GM21528 (cell line): ENCODE data around the gene TENM3.
"Not testable (repeated sequence)": the region's sequence is repeated elsewhere in the genome, so short reads cannot be mapped to it uniquely, and the experiment has no call there.

Experiments used
- ATAC-seq: cut with Tn5 transposase; IDR thresholded peaks from one replicate; pipeline ENCODE4 v1.9.1; 2021; ENCODE audit warnings: mild to moderate bottlenecking, moderate library complexity; ENCODE audit not compliant: unreplicated experiment, low FRiP score

The TENM3 gene

DNA sequence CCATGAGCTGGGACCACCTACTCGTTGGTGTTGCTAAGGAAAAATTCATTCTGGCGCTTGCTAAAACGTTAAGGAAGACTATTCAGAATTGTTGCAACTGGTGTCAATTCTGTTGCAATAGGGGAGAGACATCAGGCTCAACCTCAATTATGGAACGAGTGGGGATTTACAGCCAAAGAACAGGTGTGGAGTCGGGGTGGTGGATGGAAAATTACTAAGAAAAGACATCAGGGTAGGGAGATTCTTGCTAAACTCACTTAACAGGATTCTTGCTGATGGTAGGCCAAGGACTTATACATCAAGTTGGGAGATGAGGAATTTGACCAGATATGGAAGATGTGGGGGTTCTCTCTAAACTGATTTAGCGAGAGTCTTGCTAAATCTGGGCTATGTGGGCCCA lies 139.7 kb downstream of the TENM3 start:
- ATAC-seq = no peak

DNA sequence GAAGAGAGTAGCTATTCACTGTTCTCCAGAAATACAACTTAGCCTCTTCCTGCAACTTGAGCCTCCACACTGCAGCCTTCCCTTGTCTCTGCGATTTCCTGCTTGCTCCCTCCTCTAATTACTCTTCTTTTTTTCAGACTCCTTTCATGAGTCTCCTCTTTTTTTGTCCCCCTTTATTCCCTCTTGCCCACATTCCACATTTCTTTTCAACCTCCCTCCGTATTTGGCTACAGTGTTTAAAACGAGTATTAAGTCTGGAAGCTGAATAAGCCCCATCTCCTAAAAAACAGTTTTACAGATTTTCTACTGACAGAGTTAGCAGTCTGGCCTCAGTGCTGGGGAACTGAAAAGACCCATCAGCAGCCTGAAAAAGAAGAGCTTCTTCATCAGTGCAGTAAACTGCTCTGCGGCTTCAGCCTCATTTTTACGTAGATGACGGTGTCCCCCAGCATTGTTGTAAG lies 141.5 kb downstream of the TENM3 start:
- no peak for ATAC-seq

DNA sequence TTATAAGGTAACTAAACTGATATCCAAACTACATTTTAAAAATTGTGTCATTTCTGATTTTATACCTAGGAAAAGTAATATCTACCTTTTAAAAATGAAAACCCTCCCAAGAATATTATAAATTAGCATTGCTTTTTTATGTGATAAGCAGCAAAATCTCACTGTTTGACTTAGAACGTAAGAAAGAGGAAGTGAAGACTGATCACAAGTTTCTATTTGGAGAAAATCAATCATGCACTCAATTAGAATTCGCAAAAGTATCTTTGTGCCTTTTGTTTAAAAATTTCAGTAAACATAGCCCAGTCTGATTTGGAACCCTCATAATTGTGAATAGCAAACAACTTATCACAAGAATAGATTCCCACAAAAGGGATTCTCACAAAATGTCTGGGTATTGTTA lies 142.7 kb downstream of the TENM3 start:
- ATAC-seq = no peak

DNA sequence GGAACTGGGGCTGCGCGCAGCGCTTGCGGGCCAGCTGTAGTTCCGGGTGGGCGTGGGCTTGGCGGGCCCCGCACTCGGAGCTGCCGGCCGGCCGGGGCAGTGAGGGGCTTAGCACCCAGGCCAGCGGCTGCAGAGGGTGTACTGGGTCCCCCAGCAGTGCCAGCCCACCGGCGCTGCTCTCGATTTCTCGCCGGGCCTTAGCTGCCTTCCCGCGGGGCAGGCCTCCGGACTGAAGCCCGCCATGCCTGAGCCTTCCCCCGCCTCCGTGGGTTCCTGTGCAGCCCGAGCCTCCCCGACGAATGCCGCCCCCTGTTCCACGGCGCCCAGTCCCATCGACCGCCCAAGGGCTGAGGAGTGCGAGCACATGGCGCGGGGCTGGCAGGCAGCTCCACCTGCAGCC lies 143.4 kb downstream of the TENM3 start:
- not testable (repeated sequence) for ATAC-seq

DNA sequence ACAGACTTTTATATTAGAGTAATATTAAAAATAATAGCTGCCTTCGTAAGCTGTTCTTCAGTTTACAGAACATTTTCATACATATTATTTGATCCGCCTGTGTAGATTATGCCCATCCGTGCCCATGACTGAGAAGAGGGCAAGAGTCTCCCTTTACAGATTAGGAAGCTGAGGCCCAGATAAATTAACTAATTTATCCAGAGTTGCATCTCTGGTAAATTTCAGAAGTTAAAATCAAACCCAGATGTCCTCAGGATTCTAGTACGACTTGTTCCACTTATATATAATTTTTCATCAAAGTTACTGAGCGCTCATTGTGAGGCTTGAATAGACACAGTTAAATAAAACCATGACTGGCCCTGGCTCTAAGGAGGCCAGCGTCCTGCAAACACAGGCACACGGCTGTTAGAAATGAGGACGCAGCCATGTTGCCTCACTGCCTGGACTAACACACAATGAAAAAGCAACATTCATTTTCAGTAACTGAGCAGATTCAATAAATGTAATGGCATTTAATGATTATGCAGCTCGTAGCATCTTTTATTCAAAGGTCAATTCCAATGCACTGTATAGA lies 148.0 kb downstream of the TENM3 start:
- no peak for ATAC-seq

DNA sequence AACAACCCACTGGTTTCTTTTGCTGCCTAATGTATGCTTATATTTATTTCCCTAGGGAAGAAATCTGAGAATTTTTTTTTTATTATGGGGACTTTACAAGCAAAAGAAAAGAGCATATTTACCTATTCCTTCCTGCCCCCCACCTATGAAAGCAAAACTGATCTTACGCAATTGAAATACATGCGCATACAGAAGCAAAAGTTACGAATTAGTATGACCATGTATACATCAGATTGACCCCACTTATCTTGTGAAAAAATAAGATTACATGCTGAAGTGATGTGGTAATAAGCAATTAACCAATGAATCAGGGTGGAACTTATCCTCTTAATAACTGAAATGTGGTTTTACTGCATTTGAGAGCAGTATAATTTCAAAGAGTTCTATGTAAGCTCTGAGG lies 151.0 kb downstream of the TENM3 start:
- ATAC-seq = no peak

DNA sequence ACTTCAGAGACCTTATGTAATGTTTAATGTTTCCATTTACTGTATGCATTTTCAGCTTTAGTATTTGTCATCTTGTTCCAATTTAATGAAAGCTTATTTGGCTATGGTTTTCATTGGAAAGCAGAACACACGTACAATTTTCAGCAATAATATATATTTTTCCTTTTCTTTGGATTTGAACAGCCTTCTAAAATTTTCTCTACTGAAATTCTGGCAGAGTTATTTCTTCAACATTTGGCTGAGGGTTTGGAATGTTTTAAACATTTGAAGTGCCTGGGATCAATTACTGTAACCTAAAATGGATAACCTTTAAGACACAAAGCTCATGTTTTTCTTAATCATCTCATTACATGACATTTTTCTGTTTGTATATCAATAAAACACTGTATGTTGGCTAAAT lies 156.9 kb downstream of the TENM3 start:
- no peak for ATAC-seq

DNA sequence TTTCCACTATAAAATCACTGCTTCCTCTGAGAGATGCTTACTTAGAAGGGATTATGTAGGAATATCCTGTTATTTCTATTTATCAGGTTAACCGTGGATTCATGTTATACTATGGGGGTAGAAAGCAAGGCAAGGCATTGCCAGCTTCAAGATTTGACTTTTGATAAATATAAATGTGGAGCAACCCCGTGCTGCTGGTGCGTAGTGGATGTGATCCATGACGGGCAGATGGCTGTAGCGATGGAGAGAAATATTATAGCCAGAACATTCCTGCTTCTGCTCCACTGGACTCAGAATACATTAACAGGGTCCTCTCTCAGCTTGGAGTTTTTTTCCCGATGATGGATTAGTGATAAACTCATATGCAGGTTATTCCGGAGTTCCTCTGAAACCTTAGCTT lies 157.6 kb downstream of the TENM3 start:
- ATAC-seq = no peak

DNA sequence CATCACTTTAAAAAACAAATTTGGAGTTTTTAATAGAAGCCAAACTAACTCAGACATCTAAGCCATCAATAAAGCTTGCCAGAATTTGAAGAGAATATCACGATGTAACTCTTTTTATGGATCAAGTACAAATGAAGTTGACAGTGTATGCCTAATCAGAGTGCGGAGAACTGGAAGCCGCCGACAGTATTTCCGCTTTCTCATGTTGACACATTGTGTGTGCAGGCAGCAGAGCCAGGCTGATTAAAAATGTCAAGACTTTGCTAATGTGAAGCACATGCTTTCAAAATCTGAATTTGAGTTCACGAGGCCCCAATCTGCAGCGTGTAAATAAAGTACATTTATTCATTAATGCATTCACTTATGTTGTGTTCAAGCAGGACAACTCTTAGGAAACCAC lies 161.2 kb downstream of the TENM3 start:
- no peak for ATAC-seq

DNA sequence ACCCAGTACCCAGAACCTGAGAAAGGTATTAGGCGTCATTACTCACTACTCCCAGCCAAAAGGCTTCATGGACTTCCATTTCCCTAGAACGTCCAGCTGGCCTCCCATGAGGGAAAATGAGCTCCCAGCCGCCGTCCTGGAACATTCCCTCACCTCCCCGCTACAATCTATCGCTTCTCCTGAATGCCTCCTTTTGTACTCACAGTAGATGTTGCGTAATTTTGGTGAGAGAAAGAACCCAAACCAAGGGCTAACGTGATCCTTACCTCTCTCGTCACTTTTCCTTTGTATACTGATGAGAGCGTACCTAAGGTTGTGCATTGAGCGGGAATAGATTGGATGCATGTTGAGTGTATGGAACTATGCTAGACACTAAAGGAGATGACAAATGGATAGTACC lies 161.9 kb downstream of the TENM3 start:
- ATAC-seq = no peak

DNA sequence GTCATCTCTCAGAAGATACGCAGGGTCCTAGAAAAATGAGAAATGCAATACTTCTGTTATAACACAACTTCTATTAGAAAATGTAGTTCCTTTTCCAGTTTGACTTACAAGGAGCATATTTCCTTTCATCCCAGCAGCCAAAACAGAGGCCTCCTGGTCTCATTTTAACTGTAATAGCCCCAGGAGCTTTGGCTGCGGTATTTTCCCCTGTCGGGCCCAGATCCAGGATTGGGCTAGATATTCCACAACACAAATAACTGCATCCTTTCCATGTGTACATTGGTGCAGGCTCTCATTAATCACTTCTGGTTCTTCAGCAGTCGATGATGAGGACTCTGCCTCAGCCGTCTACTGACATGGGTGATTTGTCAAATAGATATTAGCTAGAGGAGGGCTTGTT lies 166.1 kb downstream of the TENM3 start:
- ATAC-seq = no peak

DNA sequence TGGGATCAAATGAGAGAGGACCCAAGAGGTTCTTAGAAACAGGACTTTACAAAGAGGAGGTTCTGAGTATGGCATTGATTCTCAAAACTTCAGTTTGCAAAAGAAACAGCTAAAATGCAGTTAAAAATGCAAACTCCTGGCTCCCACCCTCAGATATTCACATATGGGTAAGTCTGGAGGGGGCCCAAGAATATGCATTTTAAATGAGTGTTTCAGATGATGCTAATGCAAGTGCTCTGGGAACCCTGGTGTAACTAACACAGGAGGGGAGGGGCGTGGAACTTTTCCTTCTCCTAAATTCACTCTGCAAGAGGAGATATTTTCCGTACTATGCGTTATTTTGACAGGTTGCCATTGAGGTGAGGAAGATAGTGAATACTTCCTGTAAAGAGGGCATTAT lies 168.2 kb downstream of the TENM3 start:
- no peak for ATAC-seq

DNA sequence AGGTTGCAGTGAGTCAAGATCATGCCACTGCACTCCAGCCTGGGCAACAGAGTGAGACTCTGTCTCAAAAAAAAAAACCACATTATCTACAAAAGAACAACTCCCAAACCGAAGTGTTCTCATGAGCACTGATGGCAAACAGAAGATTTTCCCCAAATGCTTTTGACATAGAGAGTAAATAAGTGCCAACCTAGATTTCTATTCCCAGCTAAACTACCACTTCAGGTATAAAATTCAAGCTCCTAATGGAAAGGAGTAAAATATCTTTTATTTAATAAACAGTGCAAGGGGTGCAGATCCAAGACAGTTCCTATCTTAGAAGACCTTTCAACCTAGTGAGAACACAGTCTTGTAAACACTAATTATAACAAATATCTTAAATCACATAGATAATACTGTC lies 170.3 kb downstream of the TENM3 start:
- ATAC-seq = no peak

DNA sequence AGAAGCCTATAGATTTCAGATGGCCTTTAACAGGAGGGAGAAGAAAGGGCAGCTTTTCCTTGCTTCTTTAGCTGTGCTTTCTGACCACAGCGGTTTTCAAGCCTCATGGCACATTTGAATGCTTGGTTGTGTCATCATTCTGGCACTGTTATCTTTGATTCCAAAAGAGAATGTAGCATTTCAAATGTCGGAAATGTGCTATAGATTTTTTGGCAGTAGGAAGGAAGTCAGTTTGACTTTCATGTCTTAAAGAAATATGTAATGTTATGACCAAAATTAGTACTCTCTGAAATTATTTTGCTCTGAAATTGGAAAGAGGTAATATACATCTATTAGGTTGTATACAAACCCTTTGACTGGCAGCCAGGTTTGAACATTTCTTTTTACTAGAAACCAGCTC lies 171.9 kb downstream of the TENM3 start:
- no peak for ATAC-seq

DNA sequence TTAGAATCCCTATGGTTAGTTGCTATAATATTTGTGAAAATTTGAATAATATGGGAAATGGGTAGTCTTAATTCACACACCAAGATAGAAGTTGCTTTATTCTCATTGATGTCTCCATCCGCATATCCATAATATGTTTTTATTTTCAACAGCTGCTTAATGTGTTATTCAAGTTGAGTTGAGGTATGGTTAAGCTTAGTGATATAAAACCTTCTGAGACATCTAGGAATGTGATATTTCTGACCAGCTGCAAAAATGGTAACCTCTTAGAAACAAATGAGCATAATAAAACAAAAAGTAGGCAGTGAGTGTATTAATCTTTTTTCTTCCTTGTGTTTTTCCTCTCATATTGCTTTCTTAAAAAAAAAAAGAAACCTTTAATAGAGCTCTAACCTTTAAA lies 172.9 kb downstream of the TENM3 start:
- no peak for ATAC-seq

DNA sequence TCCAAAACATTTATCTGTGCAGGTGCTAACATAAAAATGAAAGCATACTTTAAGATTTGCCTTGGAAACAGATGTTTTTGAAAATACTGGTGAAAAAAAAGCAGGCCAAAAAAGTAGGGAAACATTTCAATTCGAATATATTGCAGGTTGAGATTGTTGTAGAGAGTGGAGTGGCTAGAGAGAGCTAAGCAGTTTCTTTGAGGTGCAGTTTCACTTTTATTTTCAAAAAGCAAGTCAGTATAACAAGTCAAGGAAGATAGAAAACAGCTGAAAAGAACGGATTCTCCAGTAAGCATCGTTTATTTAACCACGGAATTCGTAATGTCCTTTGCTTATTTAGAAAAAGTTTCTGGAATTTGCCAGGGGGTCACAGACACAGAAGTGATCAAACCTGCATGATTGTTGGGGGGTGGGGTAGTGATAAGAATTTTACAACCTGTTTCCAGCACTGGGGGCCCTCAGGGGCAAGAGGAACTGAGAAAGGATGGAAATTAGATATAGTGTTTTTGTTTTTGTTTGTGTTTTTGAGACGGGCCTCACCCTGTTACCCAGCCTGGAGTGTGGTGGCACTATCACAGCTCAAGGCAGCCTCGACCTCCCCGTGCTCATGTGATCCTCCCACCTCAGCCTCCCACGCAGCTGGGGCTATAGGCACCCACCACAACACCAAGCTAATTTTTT lies 175.0 kb downstream of the TENM3 start:
- ATAC-seq = no peak

DNA sequence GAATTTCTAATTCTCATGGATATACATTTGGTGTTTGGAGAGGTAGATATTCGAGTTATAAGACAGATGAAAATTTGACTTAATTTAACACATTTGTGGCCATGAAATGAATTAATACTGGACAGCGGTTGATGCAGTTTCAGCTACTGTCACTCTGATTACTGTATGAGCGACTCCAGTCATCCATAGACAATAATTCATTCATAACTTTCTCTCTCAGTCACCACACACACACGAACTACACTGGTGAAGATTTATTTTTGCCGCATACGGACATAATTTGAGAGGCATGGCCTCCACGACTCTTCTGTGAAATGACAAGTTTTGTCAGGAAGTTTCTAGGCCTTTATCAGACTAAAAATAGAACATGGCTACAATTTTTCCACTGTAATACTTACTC lies 177.0 kb downstream of the TENM3 start:
- ATAC-seq = no peak

DNA sequence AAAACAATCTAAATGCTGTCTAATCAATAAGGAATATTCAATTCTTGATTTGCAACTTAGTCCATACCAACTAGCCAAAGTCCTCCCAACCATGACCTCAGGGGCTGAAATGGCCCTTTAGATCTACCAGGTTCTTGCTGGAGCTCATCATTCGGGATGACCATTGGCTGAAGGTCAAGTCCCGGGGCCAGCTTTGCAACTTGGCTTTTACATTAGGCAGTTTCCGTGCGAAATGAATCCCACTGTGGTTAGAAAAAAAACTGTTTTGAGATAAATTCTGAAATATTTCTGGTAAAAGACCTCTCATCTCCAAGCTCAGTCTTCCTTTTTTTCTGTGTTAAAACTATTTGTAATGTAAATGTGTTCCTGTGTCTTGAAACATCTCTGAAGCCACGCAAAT lies 178.6 kb downstream of the TENM3 start:
- no peak for ATAC-seq

DNA sequence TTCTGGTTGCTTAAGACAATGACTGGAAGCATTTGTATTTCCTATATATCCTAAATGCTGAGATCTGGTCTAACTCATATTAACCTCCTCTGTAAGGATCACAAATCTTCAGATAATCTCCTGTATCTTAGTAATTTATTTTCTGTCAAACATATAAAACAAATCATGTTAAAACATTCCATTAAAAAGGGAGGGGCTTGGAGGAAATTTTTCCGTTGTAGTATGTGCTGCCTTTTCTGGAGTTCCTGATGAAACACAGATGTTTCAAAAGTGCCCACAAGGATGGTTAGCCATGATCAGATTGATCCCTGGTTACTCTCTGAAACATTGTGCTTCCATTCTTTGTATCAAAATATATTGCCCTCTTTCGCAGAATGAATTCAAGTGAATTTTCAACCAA lies 182.1 kb downstream of the TENM3 start:
- no peak for ATAC-seq

DNA sequence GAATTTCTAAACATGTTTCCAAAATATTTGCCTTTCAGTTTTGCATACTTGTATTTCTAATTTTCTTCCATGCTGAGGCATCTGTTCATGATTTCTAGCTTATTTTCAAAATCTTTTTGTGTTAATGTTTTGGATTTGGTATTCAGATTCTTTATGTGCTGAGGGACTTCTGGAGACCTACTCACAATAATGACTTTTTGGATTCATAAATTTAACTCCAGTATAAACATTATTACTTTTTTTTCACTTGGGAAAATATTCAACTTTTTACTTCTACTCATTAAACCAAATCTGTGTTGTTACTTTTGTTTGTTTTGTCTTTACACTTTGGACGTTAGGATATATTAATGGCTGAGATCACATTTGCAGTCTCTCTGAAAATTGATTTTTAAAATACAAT lies 183.7 kb downstream of the TENM3 start:
- no peak for ATAC-seq

DNA sequence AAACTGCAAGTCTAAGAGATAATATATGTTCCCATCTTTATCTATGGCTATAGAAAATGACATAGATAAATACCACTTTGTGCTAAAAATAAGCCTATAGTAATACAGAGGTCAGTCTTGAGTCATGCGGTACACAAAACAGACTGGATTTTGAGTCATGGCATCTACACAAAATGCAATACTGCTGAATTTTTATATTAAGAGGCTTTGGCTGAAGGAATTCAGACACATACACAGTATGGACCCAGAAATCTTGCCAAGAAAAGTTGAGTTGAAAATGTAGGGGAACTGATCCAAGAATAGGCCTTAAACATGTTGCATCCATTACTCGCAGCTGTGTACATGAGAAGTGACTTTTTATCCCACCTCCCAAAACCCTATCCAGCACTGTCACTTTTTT lies 184.4 kb downstream of the TENM3 start:
- no peak for ATAC-seq

DNA sequence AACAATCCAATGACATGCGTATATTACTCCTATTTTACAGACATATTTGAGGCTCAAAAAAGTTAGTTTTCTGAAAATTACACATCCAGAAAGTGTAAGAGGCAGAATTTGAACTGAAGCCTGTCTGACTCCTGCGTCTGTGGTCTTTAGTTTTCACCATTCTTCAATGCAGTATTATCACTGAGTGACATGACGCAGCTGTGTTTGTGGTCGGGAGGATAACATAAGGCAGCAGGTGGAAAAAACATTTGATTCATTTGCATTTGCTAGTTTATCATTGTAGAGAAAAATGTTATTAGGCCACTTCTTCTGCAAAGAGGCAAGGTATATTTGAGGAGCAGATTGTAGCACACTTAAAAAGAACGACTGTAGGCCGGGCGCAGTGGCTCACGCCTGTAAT lies 186.7 kb downstream of the TENM3 start:
- no peak for ATAC-seq

DNA sequence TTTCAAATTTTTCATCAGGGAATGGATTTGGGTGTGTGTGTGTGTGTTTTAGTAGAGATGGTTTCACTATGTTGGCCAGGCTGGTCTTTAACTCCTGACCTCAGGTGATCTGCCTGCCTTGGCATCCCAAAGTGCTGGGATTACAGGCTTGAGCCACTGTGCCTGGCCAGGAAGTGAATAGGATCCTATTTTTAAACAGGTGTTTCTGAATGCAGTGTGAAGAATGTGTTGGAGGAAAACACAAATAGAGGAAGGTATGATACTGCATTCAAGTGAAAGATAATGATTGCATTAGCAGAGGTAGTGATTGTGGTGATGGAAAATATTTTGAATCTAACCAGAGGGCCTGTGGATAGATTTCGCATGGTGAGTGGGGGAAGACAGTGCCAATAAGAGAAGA lies 189.6 kb downstream of the TENM3 start:
- ATAC-seq = no peak
